AG08395 (cell line): Measurements from ENCODE around the gene TENM4.
A peak's percentile ranks its signal among the peaks of the same experiment; 100 is the strongest.

ENCODE experiments used
- DNase-seq: peaks from one replicate; pipeline ENCODE4 v3.0.0; 2012; ENCODE audit warnings: mixed read lengths, low spot score

Gene TENM4

GRCh38 chr11:78657968-78658839 is 782.6 kb downstream of the TENM4 start:
- no peak for DNase-seq

GRCh38 chr11:78657441-78657840 is 783.4 kb downstream of the TENM4 start:
- DNase-seq: no peak

DNA sequence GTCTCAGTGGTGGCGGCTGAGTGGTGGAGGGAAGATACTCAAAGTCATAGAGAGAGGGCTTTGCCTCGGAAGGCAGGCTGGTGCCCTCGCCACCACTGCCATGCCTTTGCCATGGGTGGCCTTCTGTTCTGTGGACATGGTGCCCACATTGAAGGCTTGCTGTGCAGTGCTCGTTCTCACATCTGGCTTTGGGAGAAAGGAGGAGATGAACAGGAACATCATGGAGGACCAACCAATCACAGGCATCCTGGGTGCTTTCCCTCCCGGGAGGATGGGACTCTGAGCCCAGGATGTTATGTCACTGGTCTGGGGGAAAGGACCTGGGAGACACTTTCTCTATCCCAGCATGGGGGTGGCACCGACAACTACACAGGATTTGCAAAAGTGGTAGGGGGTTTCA is 783.8 kb downstream of the TENM4 start:
- no peak for DNase-seq

GRCh38 chr11:78656327-78656726 is 784.5 kb downstream of the TENM4 start:
- no peak for DNase-seq

DNA sequence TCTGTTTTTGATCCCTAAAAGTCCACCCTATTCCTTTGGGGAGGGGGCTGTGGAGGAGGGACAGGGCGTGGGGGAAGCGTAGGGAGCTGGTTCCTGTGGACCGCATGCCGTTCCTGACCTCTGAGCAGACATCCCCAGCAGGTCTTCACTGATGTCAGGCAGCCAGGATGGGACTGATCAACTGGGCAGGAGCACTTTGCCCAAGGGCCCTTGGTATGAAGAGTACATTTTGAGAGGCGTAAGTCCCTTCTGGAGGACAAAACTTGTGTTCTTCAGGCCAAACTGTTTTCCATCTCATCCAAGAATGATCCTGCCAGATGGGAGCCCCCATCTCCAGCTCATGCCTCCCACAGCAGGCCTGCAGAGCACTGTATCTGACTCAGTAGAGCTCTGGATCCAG is 785.3 kb downstream of the TENM4 start:
- DNase-seq: no peak

DNA sequence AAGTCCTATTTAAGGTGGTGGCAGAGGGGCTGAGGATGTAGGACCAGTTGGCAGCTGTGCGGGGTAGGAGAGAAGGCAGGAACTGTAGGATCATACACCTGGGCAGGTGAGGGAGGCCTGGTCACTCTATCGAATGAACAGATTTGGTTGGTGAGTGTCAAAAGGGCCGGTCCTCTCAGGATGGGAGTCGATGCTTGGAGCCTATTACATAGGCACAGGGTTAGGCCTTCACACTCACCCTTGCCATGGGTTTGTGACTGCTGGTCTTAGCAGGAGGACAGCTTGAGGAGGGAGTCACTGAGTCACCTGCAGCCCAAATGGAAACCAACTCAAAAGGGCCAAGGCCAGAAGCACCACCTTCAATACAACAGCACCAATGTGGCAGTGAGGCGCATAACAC is 786.0 kb downstream of the TENM4 start:
- no peak for DNase-seq

- DNase-seq: no peak
Measured at GRCh38 chr11:78654071-78654470, 786.8 kb downstream of the TENM4 start.

GRCh38 chr11:78653294-78653909 is 787.4 kb downstream of the TENM4 start:
- DNase-seq: no peak

GRCh38 chr11:78652843-78653239 is 788.0 kb downstream of the TENM4 start:
- no peak for DNase-seq

DNA sequence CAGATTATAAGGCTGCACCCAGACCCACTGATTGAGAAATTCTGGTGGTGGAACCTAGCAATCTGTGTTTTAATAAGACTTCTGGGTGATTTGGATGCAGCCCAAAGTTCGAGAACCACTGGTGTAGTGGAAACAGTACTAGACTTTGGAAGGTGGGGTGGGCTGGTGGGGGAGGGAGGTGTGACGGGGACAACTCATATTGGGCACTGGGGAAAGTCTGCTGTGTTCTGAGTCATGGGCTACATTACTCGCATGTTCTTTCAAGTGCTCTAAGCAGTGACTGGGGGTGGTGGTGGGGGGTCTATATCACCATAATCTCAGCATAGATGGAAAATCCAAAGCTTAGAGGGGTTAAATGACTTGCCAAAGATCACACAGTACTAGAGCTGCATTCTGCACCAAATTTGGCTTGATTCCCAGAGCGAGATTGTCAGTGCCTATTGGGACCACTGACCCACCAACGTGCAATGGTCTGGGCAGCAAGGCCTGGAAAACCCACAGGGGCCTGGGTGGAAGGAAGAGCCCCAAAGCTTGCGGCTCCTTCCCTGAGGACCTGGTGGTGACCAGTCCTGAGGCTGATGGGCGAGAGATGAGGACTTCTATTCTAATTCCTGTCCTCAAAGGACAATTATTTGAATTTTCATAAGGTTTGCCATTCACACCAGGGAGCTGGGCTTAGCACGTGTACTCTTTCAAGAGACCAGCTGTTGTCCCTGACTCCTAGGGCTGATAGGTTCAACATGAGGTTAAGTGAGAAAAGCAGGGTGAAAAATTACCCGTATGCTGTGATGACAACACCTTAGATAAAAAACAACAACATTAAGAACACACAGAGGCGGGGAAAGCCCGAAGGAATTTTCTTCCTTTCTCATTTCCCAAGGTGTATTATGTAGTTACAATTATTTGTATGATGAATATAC is 788.6 kb downstream of the TENM4 start:
- DNase-seq: no peak

DNA sequence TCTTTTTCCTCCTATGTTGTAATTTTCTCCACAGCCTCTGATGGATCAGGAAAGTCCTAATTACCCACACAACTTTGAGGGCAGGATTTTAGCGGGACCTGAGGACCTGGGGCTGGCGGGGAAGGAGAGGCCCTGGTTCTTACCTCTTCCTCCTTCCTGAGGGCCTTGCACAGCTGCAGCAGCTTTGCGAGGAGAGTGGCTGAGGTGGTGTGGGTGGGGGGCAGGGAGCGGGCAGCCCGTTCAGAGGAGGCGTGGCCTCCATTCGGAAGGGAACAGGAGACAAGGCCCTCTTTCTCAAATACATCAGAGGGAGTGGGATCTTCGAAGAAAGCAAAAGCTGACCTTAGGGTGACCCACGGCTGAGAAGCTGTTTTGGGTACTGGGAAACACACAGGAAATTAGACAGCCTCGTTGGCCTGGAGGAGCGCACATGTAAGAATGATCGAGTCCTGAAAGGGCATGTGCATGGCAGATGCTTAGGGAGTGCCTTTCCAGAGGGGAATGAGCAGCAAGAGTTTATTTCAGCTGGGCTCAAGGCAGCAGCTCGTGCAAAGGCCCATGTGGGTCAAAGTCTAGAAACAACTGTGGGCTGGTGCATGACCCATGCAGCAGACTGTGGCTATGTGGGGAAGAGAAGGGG is 789.6 kb downstream of the TENM4 start:
- no peak for DNase-seq

DNA sequence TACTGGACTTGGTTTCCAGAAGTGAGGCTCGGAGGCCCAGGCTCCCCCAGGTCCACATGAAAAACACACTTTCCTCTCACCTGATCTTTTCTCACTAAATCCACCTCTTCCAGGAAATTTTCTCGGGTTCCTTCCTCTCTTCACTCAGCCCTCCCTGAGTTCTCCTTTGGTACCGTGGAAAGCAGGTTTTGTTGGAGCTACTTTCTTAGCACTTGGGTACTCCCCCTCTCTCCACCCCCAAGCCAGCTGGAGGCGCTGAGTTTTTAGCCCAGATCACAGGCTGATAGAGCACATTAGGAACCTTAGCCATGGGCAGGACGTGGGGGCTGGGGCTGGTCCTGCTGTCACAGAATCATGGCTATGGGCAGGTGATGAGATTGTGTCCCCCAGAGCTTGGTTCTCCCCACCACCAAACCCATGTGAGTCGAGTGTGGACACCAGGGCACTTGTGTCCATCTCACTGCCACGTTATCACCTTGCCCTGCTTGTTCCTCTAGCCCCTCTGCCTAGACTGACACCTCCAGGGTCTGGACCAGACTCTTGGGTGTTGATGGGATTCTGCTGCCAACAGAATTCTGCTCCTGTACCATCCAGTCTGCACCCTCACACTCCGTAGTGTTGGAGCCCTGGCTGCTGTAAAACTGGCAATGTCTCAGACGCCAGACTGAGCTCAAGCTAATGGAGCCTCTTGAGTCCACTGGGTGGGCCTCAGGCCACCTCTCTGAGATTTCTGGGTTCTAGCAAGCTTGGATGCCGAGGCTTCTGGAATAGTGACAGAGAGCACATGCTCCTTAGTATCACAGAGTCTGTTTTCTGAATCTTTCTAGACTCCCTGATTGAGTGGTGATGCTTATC is 791.2 kb downstream of the TENM4 start:
- DNase-seq: no peak

DNA sequence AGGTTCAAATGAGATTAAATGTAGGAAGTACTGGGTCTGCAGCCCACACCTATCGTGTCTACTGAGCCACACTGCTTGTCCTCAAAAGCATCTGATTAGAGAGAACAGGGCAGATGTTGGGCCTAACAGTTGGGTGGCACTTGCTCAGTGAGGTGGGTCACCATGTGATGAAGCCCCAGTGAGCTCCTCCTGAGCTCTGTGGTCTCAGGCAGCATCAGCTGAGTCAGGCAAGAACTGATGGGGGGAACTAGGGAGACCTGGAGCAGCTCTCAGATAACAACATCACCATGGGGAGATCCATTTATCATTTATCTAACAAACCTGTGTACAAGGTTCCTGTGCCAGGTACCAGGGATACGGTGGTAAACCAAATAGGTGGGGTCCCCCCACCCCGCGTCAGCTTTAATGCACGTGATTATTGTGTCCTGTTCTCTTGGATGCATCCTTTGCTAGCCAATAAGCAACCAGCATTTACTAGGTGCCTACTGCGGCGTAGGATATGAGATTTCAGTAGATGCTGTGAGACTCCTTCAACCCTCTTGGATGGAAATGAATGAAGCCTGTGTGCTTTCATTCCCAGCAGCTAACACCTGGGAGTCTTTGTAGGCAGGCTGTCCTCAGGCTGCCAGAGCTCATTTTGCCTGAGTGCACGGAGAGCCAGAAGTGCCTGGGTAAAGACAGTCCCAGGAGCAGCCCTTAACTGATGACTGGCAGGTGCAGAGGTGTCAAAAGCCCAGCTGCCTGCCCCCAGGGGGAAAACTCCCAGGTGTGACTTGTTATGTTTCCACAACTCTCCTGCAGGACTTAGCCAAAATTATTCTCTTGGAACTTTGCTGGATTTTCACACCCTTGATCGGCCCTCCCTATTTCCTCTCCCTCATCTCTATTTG is 792.6 kb downstream of the TENM4 start:
- DNase-seq: no peak

GRCh38 chr11:78647266-78647915 is 793.4 kb downstream of the TENM4 start:
- DNase-seq: no peak

GRCh38 chr11:78646564-78647185 is 794.2 kb downstream of the TENM4 start:
- peak; percentile 30 for DNase-seq

DNA sequence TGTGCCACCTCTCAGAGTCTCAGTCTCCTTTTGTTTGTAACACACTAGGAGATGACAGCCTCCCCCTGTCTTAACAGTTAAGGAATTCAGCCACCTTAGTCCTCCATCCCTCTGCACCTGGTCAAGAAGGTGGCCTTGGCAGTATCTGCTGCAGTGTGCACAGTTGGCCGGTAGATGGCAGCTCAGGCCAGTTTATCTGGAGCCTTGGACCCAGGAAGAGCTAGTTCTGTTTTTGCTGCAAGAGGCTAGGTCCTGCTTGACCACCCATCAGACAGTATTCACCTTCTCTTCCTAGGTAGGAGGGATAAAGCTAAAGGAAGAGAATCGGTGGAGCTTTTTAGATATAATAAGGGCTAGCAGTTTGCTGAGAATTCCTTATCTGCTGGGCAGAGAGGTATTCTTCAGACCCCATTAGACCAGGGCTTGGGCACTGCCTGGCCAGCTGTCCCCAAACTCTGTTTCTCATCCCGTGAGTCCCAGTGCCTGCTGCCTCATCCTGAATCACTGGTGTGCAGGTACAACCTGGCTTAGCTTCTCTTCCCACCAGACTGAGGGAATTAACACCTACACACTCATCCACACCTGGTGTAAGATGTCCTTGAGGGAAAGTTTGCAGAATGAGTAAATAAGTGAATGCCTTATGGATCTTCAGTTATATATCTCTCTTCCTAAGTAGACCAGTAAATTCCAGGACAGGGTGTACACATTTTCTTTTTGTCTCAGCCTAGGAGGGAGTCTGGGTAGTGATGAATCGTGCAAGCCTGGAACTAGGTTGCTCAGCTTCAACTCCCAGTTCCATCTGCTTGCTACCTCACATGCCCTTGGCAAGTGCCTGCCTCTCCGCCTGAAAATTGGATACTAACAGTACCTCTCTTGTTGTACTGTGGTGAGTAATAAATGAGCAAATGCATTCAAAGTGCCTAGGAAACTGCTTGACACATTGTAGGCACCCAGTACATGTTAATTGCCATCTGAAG is 795.3 kb downstream of the TENM4 start:
- peak; percentile 72 for DNase-seq

- DNase-seq: no peak
Measured at GRCh38 chr11:78643676-78644056, 797.2 kb downstream of the TENM4 start.
